ENCODE data around the gene ANKRD33B. TPM values are rescaled to one million over a fixed set of nuclear protein-coding genes. Genes with fewer than 3 reads are reported as not detected.

ANKRD33B gene
- total and polyA plus RNA-seq, 2 experiments from 2014 or later: 0.71 to 1.5 TPM

GRCh38 chr5:10626473-10627013 lies 62.7 kb downstream of the ANKRD33B start:
- Histone ChIP-seq H3K36me3 (ENCODE audit: low read depth) (no peaks in the 10 kb centered on the region), H3K4me1 (ENCODE audit: insufficient read depth) (0 out of 2 replicates have a peak, but pooled peaks cover 6% of the 10 kb centered on the region), H3K4me3 (no peak overlapping the region), H3K27me3 (replicated peaks; ENCODE audit: insufficient read depth) (no peaks in the 10 kb centered on the region), H3K27ac (no peak overlapping the region), H3K9me2 (ENCODE audit: insufficient read depth) (no peaks in the 10 kb centered on the region), H3K4me2 (ENCODE audit: unreplicated experiment) (no peak overlapping the region), H3K79me2 (ENCODE audit: insufficient read depth) (no peaks in the 10 kb centered on the region), H4K20me1 (ENCODE audit: insufficient read depth) (no peaks in the 10 kb centered on the region), H2AFZ (no peak overlapping the region), H3K9me3 (ENCODE audit: low read depth) (no peaks in the 10 kb centered on the region), H3K9ac (no peak overlapping the region), H3F3A (ENCODE audit: insufficient read depth) (peaks cover 8% of the 10 kb centered on the region; the same call in 1 of the 2 replicates)
- TF ChIP-seq EZH2 (IDR thresholded peaks at IDR 0.05; ENCODE audit: insufficient read depth, poor library complexity, severe bottlenecking) (no peak), EZH2phosphoT487 (IDR thresholded peaks at IDR 0.05; ENCODE audit: insufficient read depth, low read depth) (no peak)
- WGBS, 2 experiments (ENCODE audit: low coverage in 1 of 2, low lambda C conversion rate in 2 of 2, missing lambda C conversion rate in 2 of 2): 96 to 97% methylated on average over 12 of the region's 12 CpGs
- no peak for DNase-seq
- in situ Hi-C loops (cut with MboI): loop anchor here (5.0 kb wide), 1 partner anchor 174 kb away; no protein-coding TSS in a partner anchor

DNA sequence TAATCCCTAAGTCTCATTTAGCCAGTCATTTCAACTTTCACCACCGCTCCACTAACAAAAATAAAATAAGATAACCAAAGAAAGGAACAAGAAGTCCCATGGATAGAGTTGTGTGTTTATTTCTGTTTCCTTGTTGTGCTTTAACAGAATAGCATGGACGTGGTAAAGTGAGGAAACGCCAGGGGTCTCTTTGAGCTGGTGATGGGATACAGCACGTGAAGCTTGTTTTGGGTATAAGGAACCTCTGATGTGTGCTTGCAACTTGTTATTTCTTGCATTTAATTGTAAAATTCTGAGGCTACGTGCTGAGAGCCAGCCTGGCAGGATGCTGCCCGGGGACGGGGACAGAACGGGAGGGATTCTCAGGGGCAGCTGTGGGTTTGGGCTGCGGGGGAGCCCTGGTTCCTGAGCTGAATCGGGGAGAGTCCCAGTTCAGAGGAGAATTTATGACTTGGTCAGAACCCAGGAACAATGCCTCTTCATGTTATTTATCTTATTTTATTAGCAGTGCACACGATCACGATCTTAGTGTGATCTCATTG lies 63.4 kb downstream of the ANKRD33B start:
- no peak for TF ChIP-seq EZH2 (IDR thresholded peaks at IDR 0.05; ENCODE audit: insufficient read depth, poor library complexity, severe bottlenecking)
- TF ChIP-seq EZH2phosphoT487 (IDR thresholded peaks at IDR 0.05; ENCODE audit: insufficient read depth, low read depth): no peak
- Histone ChIP-seq H3K9me2 (ENCODE audit: insufficient read depth) (no peaks in the 10 kb centered on the region), H3K4me2 (ENCODE audit: unreplicated experiment) (peak overlapping the region; percentile 88), H3K79me2 (ENCODE audit: insufficient read depth) (no peaks in the 10 kb centered on the region), H3K36me3 (ENCODE audit: low read depth) (no peaks in the 10 kb centered on the region), H3K9me3 (ENCODE audit: low read depth) (no peaks in the 10 kb centered on the region), H2AFZ (peak overlapping the region; percentile 83), H3K27me3 (replicated peaks; ENCODE audit: insufficient read depth) (no peaks in the 10 kb centered on the region), H3K4me3 (peak overlapping the region; percentile 69), H3K9ac (peak overlapping the region; percentile 74), H3K27ac (peak overlapping the region; percentile 64), H4K20me1 (ENCODE audit: insufficient read depth) (no peaks in the 10 kb centered on the region), H3K4me1 (ENCODE audit: insufficient read depth) (0 out of 2 replicates have a peak, but pooled peaks cover 6% of the 10 kb centered on the region), H3F3A (ENCODE audit: insufficient read depth) (peaks cover 8% of the 10 kb centered on the region; the same call in 1 of the 2 replicates)
- no peak for DNase-seq
- WGBS, 2 experiments (ENCODE audit: low coverage in 1 of 2, low lambda C conversion rate in 2 of 2, missing lambda C conversion rate in 2 of 2): 11% methylated on average over 12 of the region's 12 CpGs
- in situ Hi-C loops (cut with MboI): loop anchor here (5.0 kb wide), 1 partner anchor 175 kb away; no protein-coding TSS in a partner anchor

DNA sequence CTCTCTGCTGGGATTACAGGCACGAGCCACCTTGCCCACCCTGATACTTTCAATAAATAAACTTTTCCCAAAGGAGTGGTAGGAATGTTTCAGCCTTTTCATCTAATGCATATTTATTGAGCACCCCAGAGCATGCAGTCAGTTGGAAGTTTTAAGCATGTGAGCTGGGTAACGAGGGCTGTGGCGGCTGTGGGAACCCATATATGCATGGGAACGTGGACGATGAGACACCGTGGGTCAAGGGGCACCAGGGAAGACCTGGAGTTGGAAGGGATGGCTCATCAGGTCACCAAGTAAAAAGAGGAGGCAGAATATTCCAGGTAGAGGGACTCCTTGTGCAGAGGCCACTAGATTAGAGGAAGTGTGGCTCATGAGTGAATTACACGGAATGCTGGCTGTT lies 64.7 kb downstream of the ANKRD33B start:
- Histone ChIP-seq H3K79me2 (ENCODE audit: insufficient read depth) (no peaks in the 10 kb centered on the region), H3K4me2 (ENCODE audit: unreplicated experiment) (no peak overlapping the region), H3K9me3 (ENCODE audit: low read depth) (no peaks in the 10 kb centered on the region), H3K4me1 (ENCODE audit: insufficient read depth) (0 out of 2 replicates have a peak, but pooled peaks cover 6% of the 10 kb centered on the region), H3F3A (ENCODE audit: insufficient read depth) (peaks cover 8% of the 10 kb centered on the region; the same call in 1 of the 2 replicates), H3K4me3 (no peak overlapping the region), H3K36me3 (ENCODE audit: low read depth) (no peaks in the 10 kb centered on the region), H3K27me3 (replicated peaks; ENCODE audit: insufficient read depth) (no peaks in the 10 kb centered on the region), H2AFZ (no peak overlapping the region), H3K27ac (no peak overlapping the region), H4K20me1 (ENCODE audit: insufficient read depth) (no peaks in the 10 kb centered on the region), H3K9me2 (ENCODE audit: insufficient read depth) (no peaks in the 10 kb centered on the region), H3K9ac (no peak overlapping the region)
- WGBS, 2 experiments (ENCODE audit: low coverage in 1 of 2, low lambda C conversion rate in 2 of 2, missing lambda C conversion rate in 2 of 2): 91 to 98% methylated on average over 7 of the region's 7 CpGs
- no peak for DNase-seq
- in situ Hi-C loops (cut with MboI): loop anchor here (5.0 kb wide), 1 partner anchor 176 kb away; no protein-coding TSS in a partner anchor
- no peak for TF ChIP-seq EZH2 (IDR thresholded peaks at IDR 0.05; ENCODE audit: insufficient read depth, poor library complexity, severe bottlenecking)
- TF ChIP-seq EZH2phosphoT487 (IDR thresholded peaks at IDR 0.05; ENCODE audit: insufficient read depth, low read depth): no peak

- Histone ChIP-seq H3K4me3 (no peak overlapping the region), H3K4me2 (ENCODE audit: unreplicated experiment) (no peak overlapping the region), H2AFZ (no peak overlapping the region), H3K27me3 (replicated peaks; ENCODE audit: insufficient read depth) (no peaks in the 10 kb centered on the region), H3F3A (ENCODE audit: insufficient read depth) (peaks cover 8% of the 10 kb centered on the region; the same call in 1 of the 2 replicates), H3K79me2 (ENCODE audit: insufficient read depth) (no peaks in the 10 kb centered on the region), H3K9ac (no peak overlapping the region), H3K36me3 (ENCODE audit: low read depth) (no peaks in the 10 kb centered on the region), H3K4me1 (ENCODE audit: insufficient read depth) (0 out of 2 replicates have a peak, but pooled peaks cover 6% of the 10 kb centered on the region), H3K27ac (no peak overlapping the region), H3K9me2 (ENCODE audit: insufficient read depth) (no peaks in the 10 kb centered on the region), H4K20me1 (ENCODE audit: insufficient read depth) (no peaks in the 10 kb centered on the region), H3K9me3 (ENCODE audit: low read depth) (no peaks in the 10 kb centered on the region)
- 95 to 99% methylated on average over 5 of the region's 5 CpGs for WGBS, 2 experiments (ENCODE audit: low coverage in 1 of 2, low lambda C conversion rate in 2 of 2, missing lambda C conversion rate in 2 of 2)
- no peak for DNase-seq
- TF ChIP-seq EZH2 (IDR thresholded peaks at IDR 0.05; ENCODE audit: insufficient read depth, poor library complexity, severe bottlenecking) (no peak), EZH2phosphoT487 (IDR thresholded peaks at IDR 0.05; ENCODE audit: insufficient read depth, low read depth) (no peak)
- in situ Hi-C loops (cut with MboI): loop anchor here (5.0 kb wide), 1 partner anchor 177 kb away; no protein-coding TSS in a partner anchor
Observed at GRCh38 chr5:10629682-10630081, 65.8 kb downstream of the ANKRD33B start.
